GM12801 (cell line): Measurements from ENCODE around the gene SUDS3.

Experiments used
- TF ChIP-seq, protein P1 (sequence below): IDR thresholded peaks from one replicate; pipeline ENCODE4 v1.5.1; 2011; ENCODE audit warnings: control low read depth; ENCODE audit not compliant: insufficient read length; ENCODE audit errors: extremely low read depth

Gene SUDS3

DNA sequence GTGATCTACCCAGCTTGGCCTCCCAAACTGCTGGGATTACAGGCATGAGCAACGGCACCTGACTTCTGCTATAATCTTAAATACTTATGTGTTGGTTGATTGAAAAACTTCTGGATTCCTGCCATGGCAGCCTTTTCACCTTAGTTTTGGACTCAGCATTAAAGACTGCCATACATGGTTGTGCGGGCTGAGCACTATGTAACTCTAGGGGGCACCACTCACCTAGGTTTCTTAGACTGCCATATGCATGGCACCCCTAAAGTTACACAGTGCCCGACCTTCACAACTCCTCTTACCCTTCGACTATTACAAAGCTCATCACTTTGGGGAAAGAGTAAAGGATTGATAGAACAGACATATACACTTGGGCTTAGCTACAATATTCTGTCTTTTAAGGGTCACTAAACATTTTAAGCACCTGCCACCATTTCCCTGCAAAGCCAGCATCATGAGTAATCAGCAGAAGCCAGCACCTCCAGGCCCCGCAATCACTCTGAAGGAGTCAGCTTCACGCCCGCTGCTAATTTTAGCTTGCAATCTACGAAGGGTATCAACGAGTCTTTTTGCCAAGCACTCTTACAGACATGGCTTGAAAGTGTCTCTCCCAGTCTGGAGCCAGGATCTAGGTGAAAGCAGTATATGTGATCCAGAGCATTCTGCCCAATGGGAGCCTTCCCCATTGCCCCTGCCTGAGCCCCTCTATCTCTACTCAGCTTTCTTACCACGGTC is 59.8 kb downstream of the SUDS3 start:
- TF ChIP-seq, protein P1, sequence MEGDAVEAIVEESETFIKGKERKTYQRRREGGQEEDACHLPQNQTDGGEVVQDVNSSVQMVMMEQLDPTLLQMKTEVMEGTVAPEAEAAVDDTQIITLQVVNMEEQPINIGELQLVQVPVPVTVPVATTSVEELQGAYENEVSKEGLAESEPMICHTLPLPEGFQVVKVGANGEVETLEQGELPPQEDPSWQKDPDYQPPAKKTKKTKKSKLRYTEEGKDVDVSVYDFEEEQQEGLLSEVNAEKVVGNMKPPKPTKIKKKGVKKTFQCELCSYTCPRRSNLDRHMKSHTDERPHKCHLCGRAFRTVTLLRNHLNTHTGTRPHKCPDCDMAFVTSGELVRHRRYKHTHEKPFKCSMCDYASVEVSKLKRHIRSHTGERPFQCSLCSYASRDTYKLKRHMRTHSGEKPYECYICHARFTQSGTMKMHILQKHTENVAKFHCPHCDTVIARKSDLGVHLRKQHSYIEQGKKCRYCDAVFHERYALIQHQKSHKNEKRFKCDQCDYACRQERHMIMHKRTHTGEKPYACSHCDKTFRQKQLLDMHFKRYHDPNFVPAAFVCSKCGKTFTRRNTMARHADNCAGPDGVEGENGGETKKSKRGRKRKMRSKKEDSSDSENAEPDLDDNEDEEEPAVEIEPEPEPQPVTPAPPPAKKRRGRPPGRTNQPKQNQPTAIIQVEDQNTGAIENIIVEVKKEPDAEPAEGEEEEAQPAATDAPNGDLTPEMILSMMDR: no peak

DNA sequence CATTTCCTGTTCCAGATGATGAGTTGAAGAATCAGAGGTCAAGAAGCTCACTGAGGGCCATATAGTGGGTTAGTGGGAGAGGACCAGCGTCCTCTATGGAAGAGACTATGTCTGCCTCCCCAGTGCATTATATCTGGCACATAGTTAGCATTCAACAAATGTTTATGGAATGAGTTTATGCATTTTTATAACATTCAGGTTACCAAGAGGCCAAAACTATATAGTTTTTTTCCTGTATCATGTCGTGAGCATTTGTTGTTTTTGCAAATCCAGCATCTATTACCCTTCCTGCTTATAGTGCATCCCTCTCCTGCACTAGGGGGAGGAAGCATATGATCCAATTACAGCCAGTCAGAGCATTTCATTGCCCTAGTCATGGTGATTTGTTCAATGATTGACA is 60.6 kb downstream of the SUDS3 start:
- TF ChIP-seq, protein P1: no peak

DNA sequence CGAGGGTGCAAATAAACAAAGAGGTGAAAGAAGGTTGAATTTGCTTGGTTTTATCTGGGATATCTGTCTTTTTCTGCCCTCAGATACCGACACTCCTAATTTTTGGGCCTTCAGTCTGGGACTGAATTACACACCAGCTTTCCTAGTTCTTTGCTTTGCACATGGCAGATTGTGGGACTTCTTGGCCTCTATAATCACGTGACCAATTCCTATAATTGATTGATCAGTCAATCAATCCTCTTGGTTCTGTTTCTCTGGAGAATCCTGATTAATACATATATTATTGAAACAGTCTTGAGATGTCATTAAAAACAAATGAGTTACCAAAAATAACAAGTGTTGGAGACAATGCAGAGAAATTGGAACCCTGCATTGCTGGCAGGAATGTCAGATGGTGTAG is 62.7 kb downstream of the SUDS3 start:
- TF ChIP-seq, protein P1: no peak

DNA sequence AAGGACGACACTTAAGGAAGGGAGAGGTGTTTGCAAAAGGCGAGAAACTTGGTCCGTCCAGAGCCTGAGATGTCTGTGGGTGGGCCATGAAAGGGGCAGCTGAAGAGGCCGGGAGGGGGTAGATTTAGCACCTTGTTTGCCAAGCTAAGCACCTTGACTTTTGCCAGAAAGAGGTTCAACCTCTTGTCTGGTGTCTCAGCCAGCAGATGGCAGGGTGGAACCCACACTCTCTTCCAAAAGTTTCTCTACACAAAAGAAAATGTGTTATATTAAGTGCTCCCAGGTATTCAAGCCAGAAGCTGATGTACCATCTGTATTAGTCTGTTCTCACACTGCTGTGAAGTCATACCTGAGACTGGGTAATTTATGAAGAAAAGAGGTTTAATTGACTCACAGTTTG is 69.9 kb downstream of the SUDS3 start:
- TF ChIP-seq, protein P1: no peak

DNA sequence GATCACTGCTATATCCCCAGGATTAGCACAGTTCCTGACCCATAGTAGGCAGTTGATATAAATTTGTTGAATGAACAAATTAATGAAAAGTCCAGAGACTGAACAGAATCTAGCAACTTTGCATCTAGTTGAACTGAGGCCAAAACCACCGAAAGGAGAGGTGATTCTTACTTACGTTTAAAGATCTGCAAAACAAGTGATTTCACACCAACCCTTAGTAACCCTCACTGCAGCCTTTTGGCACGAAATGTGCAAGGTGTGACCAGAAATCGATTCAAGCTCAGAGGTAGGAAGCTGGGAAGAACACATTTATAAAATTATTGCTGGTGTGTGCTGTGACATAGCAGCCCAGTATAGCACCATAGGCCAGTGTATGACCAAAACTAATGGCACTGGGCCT is 70.8 kb downstream of the SUDS3 start:
- TF ChIP-seq, protein P1: no peak

DNA sequence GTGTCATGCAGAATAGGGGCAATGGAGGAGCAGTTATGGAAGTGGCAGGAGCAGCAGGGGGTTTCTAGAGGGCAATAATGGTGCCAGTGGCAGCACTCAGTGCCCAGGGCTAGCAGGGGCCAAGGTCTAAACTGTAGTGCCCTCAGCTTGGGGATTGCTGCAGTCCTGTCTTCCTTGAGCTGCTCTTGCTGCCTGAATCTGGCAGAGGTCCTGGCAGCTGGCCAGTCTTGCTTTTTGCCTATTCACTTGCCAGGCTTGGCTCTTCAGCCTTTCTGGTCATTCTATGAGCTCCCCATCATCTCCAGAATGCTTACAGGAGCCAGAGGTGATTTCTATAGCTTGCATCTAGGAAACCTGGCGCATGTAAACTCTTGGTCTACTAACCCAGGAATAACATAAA is 72.0 kb downstream of the SUDS3 start:
- TF ChIP-seq, protein P1: no peak

DNA sequence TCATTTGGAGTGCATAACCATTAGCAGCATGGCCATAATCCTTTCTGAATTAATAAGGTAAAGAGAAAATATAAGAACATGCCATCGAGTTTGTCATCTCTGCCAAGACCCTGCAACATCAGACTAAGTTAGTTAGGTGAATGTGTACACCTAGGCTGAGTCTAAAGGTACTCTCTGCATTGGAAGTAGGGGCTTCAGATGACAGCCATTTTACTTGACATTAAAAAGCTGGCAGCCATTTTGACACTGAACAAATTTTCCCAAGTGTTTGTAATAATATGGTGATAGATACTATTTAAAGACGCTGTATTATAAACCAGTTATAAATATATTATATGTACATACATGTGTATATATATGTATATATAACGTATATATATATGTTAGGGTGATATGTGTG is 79.0 kb downstream of the SUDS3 start:
- TF ChIP-seq, protein P1: no peak
